Skeletal muscle satellite cell (primary cell): ENCODE results near the gene SMAD3.
"Not testable (repeated sequence)": the region's sequence is repeated elsewhere in the genome, so short reads cannot be mapped to it uniquely, and the experiment has no call there.

Experiments used
- H3K27me3 ChIP-seq: 2 replicates; pipeline ENCODE4 v1.7.0; 2013; ENCODE audit warnings: low read length; ENCODE audit not compliant: control insufficient read depth, insufficient read depth
- H3K36me3 ChIP-seq: 2 replicates; pipeline ENCODE4 v1.7.0; 2013; ENCODE audit warnings: mild to moderate bottlenecking, control low read depth, low read length; ENCODE audit not compliant: insufficient read depth
- H3K4me1 ChIP-seq: 2 replicates; pipeline ENCODE4 v1.7.0; 2013; ENCODE audit warnings: low read length; ENCODE audit not compliant: control insufficient read depth, insufficient read depth
- H3K4me2 ChIP-seq: 2 replicates; pipeline ENCODE4 v1.7.0; 2013; ENCODE audit warnings: mild to moderate bottlenecking, low read length
- H3K4me3 ChIP-seq: 2 replicates; pipeline ENCODE4 v1.7.0; 2013; ENCODE audit warnings: low read length
- H3K9ac ChIP-seq: 2 replicates; pipeline ENCODE4 v1.7.0; 2013; ENCODE audit warnings: mild to moderate bottlenecking, low read depth, low read length, moderate library complexity
- H3K9me3 ChIP-seq: replicated peaks from 2 replicates; pipeline ENCODE4 v1.7.0; 2013; ENCODE audit warnings: mild to moderate bottlenecking, control low read depth, low read length

SMAD3 gene

GRCh38 chr15:67024998-67025368 is 40.4 kb upstream of the SMAD3 start:
- H3K9ac ChIP-seq, result peak overlapping the region; percentile 57
- peak overlapping the region; percentile 12 for H3K4me2 ChIP-seq
- no peaks in the 10 kb centered on the region for H3K27me3 ChIP-seq
- no peaks in the 10 kb centered on the region for H3K9me3 ChIP-seq
- H3K4me3 ChIP-seq, result no peak overlapping the region
- H3K36me3 ChIP-seq, result no peaks in the 10 kb centered on the region
- peaks cover 55% of the 10 kb centered on the region for H3K4me1 ChIP-seq

GRCh38 chr15:67025719-67026609 is 39.4 kb upstream of the SMAD3 start:
- Histone ChIP-seq H3K27me3 (no peaks in the 10 kb centered on the region), H3K4me1 (peaks cover 55% of the 10 kb centered on the region), H3K4me3 (no peak overlapping the region)

GRCh38 chr15:67026610-67026967 is 38.8 kb upstream of the SMAD3 start:
- Histone ChIP-seq H3K36me3 (no peaks in the 10 kb centered on the region), H3K27me3 (no peaks in the 10 kb centered on the region), H3K9me3 (no peaks in the 10 kb centered on the region), H3K4me2 (no peak overlapping the region), H3K9ac (peak overlapping the region; percentile 57), H3K4me3 (no peak overlapping the region), H3K4me1 (peaks cover 51% of the 10 kb centered on the region)

More at GRCh38 chr15:67025719-67026609, 39.4 kb upstream of the SMAD3 start:
- Histone ChIP-seq H3K36me3 (no peaks in the 10 kb centered on the region), H3K9me3 (no peaks in the 10 kb centered on the region), H3K9ac (peak overlapping the region; percentile 57), H3K4me2 (peak overlapping the region; percentile 12)

- H3K4me3 ChIP-seq, H3K27me3 ChIP-seq, H3K36me3 ChIP-seq, H3K4me2 ChIP-seq, H3K9me3 ChIP-seq, H3K9ac ChIP-seq: not testable (repeated sequence)
- H3K4me1 ChIP-seq, result peaks cover 47% of the 10 kb centered on the region
These were observed 37.0 kb upstream of the SMAD3 start for GRCh38 chr15:67028440-67028839.

- H3K4me1 ChIP-seq, result peaks cover 37% of the 10 kb centered on the region
- no peaks in the 10 kb centered on the region for H3K36me3 ChIP-seq
- no peak overlapping the region for H3K4me2 ChIP-seq
- no peak overlapping the region for H3K4me3 ChIP-seq
- H3K9ac ChIP-seq, result no peak overlapping the region
- peaks cover 11% of the 10 kb centered on the region for H3K27me3 ChIP-seq
- no peaks in the 10 kb centered on the region for H3K9me3 ChIP-seq
These were observed 35.2 kb upstream of the SMAD3 start for GRCh38 chr15:67030036-67030762.

GRCh38 chr15:67031331-67031730 is 34.1 kb upstream of the SMAD3 start:
- Histone ChIP-seq H3K9ac (no peak overlapping the region), H3K27me3 (peaks cover 11% of the 10 kb centered on the region), H3K4me3 (no peak overlapping the region)

GRCh38 chr15:67032608-67033007 is 32.8 kb upstream of the SMAD3 start:
- no peak overlapping the region for H3K9ac ChIP-seq
- no peaks in the 10 kb centered on the region for H3K9me3 ChIP-seq
- no peak overlapping the region for H3K4me2 ChIP-seq
- H3K36me3 ChIP-seq, result no peaks in the 10 kb centered on the region
- H3K4me3 ChIP-seq, result no peak overlapping the region
- H3K27me3 ChIP-seq, result peaks cover 11% of the 10 kb centered on the region
- peaks cover 18% of the 10 kb centered on the region for H3K4me1 ChIP-seq

More at GRCh38 chr15:67031331-67031730, 34.1 kb upstream of the SMAD3 start:
- no peak overlapping the region for H3K4me2 ChIP-seq
- H3K36me3 ChIP-seq, result no peaks in the 10 kb centered on the region
- H3K9me3 ChIP-seq, result no peaks in the 10 kb centered on the region
- peaks cover 25% of the 10 kb centered on the region for H3K4me1 ChIP-seq

GRCh38 chr15:67033012-67033411 is 32.4 kb upstream of the SMAD3 start:
- peaks cover 11% of the 10 kb centered on the region for H3K27me3 ChIP-seq
- H3K4me3 ChIP-seq, result no peak overlapping the region
- no peaks in the 10 kb centered on the region for H3K9me3 ChIP-seq
- H3K4me2 ChIP-seq, result peak overlapping the region; percentile 63
- H3K9ac ChIP-seq, result no peak overlapping the region
- H3K36me3 ChIP-seq, result no peaks in the 10 kb centered on the region
- H3K4me1 ChIP-seq, result peaks cover 14% of the 10 kb centered on the region

- no peaks in the 10 kb centered on the region for H3K9me3 ChIP-seq
- H3K4me3 ChIP-seq, result peak overlapping the region; percentile 44
- peaks cover 9% of the 10 kb centered on the region for H3K4me1 ChIP-seq
- H3K27me3 ChIP-seq, result peaks cover 11% of the 10 kb centered on the region
- peak overlapping the region; percentile 63 for H3K4me2 ChIP-seq
- H3K36me3 ChIP-seq, result no peaks in the 10 kb centered on the region
- H3K9ac ChIP-seq, result no peak overlapping the region
These were observed 31.8 kb upstream of the SMAD3 start for GRCh38 chr15:67033571-67034044.

- Histone ChIP-seq H3K4me2 (no peak overlapping the region), H3K4me1 (peaks cover 9% of the 10 kb centered on the region), H3K27me3 (peaks cover 11% of the 10 kb centered on the region), H3K36me3 (no peaks in the 10 kb centered on the region), H3K9me3 (no peaks in the 10 kb centered on the region), H3K9ac (no peak overlapping the region), H3K4me3 (no peak overlapping the region)
These were observed 29.5 kb upstream of the SMAD3 start for GRCh38 chr15:67035886-67036285.

- Histone ChIP-seq H3K4me2 (no peak overlapping the region), H3K36me3 (no peaks in the 10 kb centered on the region), H3K9ac (no peak overlapping the region), H3K9me3 (no peaks in the 10 kb centered on the region), H3K4me1 (peaks cover 18% of the 10 kb centered on the region), H3K27me3 (peaks cover 11% of the 10 kb centered on the region), H3K4me3 (no peak overlapping the region)
These were observed 28.4 kb upstream of the SMAD3 start for GRCh38 chr15:67036775-67037555.
